Ovary (tissue), 3 donors: ENCODE data around the gene PRR36.

Experiments
- POLR2A ChIP-seq: fragments of 450-650 bp; IDR thresholded peaks from one replicate; pipeline ENCODE4 v1.6.1; 2017; ENCODE audit warnings: antibody characterized with exemption, mild to moderate bottlenecking, moderate library complexity
- TF ChIP-seq, protein P1 (sequence below), 3 donors: fragments of 450-650 bp in 2 of 3; fragments of 200-600 bp in 1 of 3; IDR thresholded peaks; one replicate each; pipeline versions ENCODE4 v1.5.1 to v1.8.0; 2016 to 2022; ENCODE audit warnings: antibody characterized with exemption in 3 of 3, mild to moderate bottlenecking in 1 of 3
- donor health status: DM: no; HTN: no; CAD: no.

DNA sequence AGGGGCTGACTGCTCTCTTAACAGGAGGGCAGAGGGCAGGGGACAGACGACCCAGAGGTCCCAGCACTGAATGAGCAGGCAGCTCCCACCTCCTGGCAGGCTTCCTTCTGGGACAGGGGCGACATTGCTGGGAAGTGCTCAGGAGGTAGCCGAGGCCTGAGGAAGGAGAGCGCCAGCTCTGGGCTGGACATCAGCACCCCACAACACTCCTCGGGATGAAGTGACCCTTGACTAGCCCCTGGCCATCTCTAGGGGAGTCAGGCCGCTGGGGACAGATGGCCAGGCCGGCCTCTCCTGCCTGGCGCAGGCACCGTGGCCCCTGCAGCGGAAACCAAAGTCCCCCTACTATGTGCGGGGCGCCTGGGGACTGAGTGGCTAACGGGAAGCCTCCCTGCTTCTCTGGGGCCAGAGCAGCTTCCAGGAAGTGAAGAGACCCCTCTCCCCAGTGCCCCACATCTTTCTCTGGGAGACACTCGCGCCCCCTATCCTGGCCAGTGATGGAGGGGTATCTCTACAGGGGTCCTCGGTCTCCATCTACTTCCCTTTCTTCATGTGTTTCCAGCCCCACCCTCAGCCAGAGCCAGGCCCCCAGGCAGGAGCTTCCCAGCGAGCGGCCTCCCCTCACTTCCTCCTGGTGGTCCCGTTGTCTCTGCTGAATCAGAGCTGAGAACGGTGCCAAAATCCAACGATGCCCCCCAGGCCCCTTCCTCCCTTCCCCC, 10.1 kb downstream of the PRR36 start:
- TF ChIP-seq, protein P1, sequence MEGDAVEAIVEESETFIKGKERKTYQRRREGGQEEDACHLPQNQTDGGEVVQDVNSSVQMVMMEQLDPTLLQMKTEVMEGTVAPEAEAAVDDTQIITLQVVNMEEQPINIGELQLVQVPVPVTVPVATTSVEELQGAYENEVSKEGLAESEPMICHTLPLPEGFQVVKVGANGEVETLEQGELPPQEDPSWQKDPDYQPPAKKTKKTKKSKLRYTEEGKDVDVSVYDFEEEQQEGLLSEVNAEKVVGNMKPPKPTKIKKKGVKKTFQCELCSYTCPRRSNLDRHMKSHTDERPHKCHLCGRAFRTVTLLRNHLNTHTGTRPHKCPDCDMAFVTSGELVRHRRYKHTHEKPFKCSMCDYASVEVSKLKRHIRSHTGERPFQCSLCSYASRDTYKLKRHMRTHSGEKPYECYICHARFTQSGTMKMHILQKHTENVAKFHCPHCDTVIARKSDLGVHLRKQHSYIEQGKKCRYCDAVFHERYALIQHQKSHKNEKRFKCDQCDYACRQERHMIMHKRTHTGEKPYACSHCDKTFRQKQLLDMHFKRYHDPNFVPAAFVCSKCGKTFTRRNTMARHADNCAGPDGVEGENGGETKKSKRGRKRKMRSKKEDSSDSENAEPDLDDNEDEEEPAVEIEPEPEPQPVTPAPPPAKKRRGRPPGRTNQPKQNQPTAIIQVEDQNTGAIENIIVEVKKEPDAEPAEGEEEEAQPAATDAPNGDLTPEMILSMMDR (IDR thresholded peaks at IDR 0.05) = no peak
- no peak for TF ChIP-seq POLR2A
